PC-3 (cell line): ENCODE data around the gene AMMECR1.

Experiments used
- CTCF ChIP-seq: fragments of 300-600 bp; sonication (generic); conservative IDR thresholded peaks from 2 replicates; pipeline ENCODE4 v1.5.1; 2017; ENCODE audit warnings: antibody characterized with exemption, low read depth, mild to moderate bottlenecking, low read length
- EZH2 ChIP-seq: fragments of 300-600 bp; sonication (generic); IDR thresholded peaks from one replicate; pipeline ENCODE4 v1.6.1; 2017; ENCODE audit warnings: antibody characterized with exemption, mild to moderate bottlenecking, low read length; ENCODE audit not compliant: unreplicated experiment

- no peak for TF ChIP-seq CTCF
- TF ChIP-seq EZH2: no peak
These were observed 21.1 kb upstream of the AMMECR1 start for GRCh38 chrX:110338935-110339334.
